ENCODE data around the gene CBFA2T3.

DNA sequence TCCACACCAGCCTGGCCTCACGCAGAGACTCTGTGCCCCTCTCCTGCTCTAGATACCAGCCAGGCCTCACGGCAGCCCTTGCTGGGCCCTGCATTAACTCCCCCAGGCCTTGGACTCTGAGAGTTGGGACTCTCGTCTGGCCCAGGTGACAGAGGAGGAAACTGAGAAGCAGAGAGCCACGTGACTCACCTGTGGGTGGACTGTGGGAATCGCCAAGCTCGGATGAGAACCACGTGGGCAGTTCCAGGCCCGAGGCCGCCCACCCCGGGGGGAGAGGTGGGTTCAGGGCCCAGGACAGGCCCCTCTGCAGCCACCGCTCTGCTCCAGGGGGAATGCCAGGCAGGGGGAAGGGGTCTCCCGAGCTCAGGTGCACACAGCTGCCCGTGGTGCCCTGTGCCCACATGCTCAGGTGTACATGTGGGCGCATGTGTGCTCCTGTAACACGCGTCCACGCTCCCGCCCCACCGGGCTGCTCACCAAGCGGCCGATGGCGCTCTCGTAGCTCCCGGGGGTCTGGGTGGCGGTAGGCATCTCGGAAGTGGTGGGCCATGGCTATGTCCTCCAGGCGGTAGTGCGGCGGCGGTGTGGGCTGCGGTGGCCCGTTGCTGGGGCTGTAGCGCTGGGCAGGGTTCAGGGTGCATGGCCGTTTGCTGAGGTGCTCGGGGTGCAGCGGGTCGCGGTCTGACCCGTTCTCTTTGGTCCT, 92.3 kb downstream of the CBFA2T3 start:
- TF ChIP-seq, protein P1, sequence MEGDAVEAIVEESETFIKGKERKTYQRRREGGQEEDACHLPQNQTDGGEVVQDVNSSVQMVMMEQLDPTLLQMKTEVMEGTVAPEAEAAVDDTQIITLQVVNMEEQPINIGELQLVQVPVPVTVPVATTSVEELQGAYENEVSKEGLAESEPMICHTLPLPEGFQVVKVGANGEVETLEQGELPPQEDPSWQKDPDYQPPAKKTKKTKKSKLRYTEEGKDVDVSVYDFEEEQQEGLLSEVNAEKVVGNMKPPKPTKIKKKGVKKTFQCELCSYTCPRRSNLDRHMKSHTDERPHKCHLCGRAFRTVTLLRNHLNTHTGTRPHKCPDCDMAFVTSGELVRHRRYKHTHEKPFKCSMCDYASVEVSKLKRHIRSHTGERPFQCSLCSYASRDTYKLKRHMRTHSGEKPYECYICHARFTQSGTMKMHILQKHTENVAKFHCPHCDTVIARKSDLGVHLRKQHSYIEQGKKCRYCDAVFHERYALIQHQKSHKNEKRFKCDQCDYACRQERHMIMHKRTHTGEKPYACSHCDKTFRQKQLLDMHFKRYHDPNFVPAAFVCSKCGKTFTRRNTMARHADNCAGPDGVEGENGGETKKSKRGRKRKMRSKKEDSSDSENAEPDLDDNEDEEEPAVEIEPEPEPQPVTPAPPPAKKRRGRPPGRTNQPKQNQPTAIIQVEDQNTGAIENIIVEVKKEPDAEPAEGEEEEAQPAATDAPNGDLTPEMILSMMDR (IDR thresholded peaks at IDR 0.05), result no peak
- no peak for TF ChIP-seq ZFX (IDR thresholded peaks at IDR 0.05; ENCODE audit: borderline replicate concordance)

Measured in 22Rv1 (cell line).